Psoas muscle (tissue), 8 donors: Measurements from ENCODE around the gene EIPR1. TPM values are rescaled to one million over a fixed set of nuclear protein-coding genes. Genes with fewer than 3 reads are reported as not detected.
A peak's percentile ranks its signal among the peaks of the same experiment; 100 is the strongest.

Source experiments
- ATAC-seq, 4 donors: fragments of 200-7000 bp; cut with Tn5 transposase; one replicate each; pipeline ENCODE4 v1.9.1; 2020; ENCODE audit warnings: moderate library complexity in 3 of 4, mild to moderate bottlenecking in 2 of 4
- DNase-seq, 2 donors: peaks; one replicate each; pipeline ENCODE4 v3.0.0-alpha.2; 2020
- H3K27ac ChIP-seq: fragments of 200-600 bp; one replicate; pipeline ENCODE4 v1.8.0; 2022
- H3K27me3 ChIP-seq, 3 donors: fragments of 200-600 bp in 1 of 3; one replicate each; pipeline versions ENCODE4 v1.6.1 to v1.8.0; 2013 to 2022; ENCODE audit warnings: low read length in 2 of 3, mild to moderate bottlenecking in 2 of 3, moderate library complexity in 1 of 3; ENCODE audit not compliant: insufficient read depth in 3 of 3
- H3K36me3 ChIP-seq, 2 donors: fragments of 200-600 bp in 1 of 2; one replicate each; pipeline versions ENCODE4 v1.6.1 to v1.8.0; 2013 to 2022; ENCODE audit warnings: low read depth in 1 of 2, mild to moderate bottlenecking in 1 of 2, moderate library complexity in 1 of 2; ENCODE audit not compliant: insufficient read depth in 1 of 2
- H3K4me1 ChIP-seq: fragments of 200-600 bp; one replicate; pipeline ENCODE4 v1.8.0; 2022
- H3K4me3 ChIP-seq: fragments of 200-600 bp; one replicate; pipeline ENCODE4 v1.8.0; 2022; ENCODE audit warnings: mild to moderate bottlenecking
- H3K9me3 ChIP-seq: fragments of 200-600 bp; one replicate; pipeline ENCODE4 v1.8.0; 2022
- WGBS, 3 donors: extraction: QIAGEN DNeasy Blood & Tissue Kit; methylation state at CpG; one replicate each; pipeline versions ENCODE4 v1.1.6 to v1.1.7; 2013; 5-methylcytosine and 5-hydroxymethylcytosine counted together
- intact Hi-C, 2 donors: fragments of 100-400 bp; cut with DNase I; formaldehyde crosslinking; loops; one replicate each; pipeline versions ENCODE4 v1.11.0 to v1.14.2; 2022
- polyA plus RNA-seq, 3 donors: library from polyadenylated mRNA; stranded (reverse); fragments of 200-250 nt; gene quantifications; one replicate each; pipeline ENCODE4 v1.2.3, GENCODE V29; 2013
- total RNA-seq, 4 donors: library from RNA; stranded (reverse); fragmentation: NEBNext Ultra II Directional in 2 of 4; extraction: Animal tissue kit (Norgen Biotek cat#: 25700) in 2 of 4; gene quantifications; one replicate each; pipeline versions ENCODE4 v1.2.1 to v1.2.4, GENCODE V29; 2021 to 2023
- TF ChIP-seq, protein P1 (sequence below): fragments of 200-600 bp; IDR thresholded peaks from one replicate; pipeline ENCODE4 v1.8.0; 2022; ENCODE audit warnings: antibody characterized with exemption
- donor health status: healthy with polysubstance abuse.
- donor health status: DM: no; HTN: no; CAD: no; lungs with moderate emphysema.
- donor health status: Bipolar disorder and iron deficiency.
- donor health status: healthy.
- donor health status: DM: yes; HTN: yes; CAD: no.
- donor health status: DM: no; HTN: no; CAD: no.
- donor health status: DM: no; HTN: no; CAD: no.
- donor health status: DM: yes; HTN: yes; CAD: no.

EIPR1 gene
- total and polyA plus RNA-seq, 7 donors: 9.7 to 42.1 (median 12.5) TPM

DNA sequence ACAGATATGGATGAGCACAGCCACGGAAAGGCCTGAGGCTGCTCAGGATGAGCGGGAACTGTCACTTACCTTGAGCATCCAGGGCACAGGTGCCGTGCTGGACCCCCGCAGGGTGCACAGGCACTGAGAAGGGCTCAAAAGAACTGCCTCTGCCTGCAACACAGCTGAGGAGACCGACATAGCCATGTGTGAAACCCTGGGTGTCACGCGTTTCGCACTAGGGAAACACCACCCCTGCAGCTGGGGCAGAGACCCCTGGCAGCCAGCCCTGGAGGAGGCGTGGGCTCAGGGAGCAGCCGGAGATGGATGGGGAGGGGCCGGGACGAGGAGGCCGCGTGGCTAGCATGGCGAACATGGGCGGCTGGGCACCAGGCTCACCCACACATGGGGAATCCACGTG lies 228.9 kb downstream of the EIPR1 start:
- 41 to 67% (median 47%) methylated on average over 17 of the region's 17 CpGs for WGBS, 3 donors
- intact Hi-C loops: no loop called here
- H3K9me3 ChIP-seq: no peaks in the 10 kb centered on the region

DNA sequence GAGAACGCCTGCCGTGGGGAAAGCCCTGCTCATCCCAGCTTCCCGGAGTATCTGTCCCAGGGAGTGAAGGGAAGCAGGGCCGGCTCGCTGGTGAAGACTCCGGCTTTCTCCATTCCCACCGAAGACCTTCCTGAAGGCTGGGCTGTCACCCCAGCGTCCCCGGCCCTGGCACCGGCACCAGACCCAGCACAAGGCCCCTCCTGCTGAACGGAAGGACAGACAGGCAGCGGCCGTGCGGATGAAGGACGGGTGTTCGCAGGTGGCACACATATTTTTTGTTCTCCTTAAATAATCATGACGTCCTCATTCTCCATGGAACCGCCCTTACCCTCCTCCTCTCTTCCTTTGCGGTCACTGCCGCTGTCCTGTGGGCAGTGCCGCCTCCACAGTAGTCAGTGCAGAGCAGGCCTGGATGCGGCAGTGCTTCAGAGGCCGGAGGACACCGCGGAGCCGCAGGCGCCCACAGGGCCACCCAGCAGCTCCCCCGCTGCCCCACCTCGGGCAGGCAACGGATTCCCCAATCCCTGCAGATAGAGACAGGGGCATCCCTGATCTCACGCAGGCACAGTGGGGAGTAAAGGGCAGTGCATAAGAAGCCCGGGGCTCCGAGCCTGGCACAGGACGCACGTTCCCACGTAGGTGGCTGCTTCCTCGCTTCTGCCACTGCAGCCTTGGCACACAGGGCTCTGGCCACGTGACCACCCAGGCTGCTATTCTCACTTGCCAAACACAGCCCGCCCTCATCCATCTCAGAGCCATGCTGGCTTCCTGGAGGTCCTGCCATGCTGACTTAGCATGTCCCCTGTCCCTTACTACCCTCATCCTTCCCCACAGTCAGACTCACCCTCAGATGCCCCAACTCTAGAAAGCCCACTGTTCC lies 229.7 kb downstream of the EIPR1 start:
- Histone ChIP-seq H3K9me3 (no peaks in the 10 kb centered on the region), H3K4me3 (no peak overlapping the region), H3K4me1 (no peaks in the 10 kb centered on the region), H3K36me3 (no peaks in the 10 kb centered on the region), H3K27ac (no peak overlapping the region), H3K27me3 (no peaks in the 10 kb centered on the region)
- intact Hi-C loops: no loop called here
- ATAC-seq: peak in 1 of 4 donors; percentile 33
- TF ChIP-seq, protein P1, sequence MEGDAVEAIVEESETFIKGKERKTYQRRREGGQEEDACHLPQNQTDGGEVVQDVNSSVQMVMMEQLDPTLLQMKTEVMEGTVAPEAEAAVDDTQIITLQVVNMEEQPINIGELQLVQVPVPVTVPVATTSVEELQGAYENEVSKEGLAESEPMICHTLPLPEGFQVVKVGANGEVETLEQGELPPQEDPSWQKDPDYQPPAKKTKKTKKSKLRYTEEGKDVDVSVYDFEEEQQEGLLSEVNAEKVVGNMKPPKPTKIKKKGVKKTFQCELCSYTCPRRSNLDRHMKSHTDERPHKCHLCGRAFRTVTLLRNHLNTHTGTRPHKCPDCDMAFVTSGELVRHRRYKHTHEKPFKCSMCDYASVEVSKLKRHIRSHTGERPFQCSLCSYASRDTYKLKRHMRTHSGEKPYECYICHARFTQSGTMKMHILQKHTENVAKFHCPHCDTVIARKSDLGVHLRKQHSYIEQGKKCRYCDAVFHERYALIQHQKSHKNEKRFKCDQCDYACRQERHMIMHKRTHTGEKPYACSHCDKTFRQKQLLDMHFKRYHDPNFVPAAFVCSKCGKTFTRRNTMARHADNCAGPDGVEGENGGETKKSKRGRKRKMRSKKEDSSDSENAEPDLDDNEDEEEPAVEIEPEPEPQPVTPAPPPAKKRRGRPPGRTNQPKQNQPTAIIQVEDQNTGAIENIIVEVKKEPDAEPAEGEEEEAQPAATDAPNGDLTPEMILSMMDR: no peak
- no peak for DNase-seq
- 74 to 76% (median 75%) methylated on average over 37 to 39 of the region's 39 CpGs for WGBS, 3 donors

More for the DNA sequence above, 228.9 kb downstream of the EIPR1 start:
- Histone ChIP-seq H3K27me3 (no peaks in the 10 kb centered on the region), H3K4me1 (no peaks in the 10 kb centered on the region), H3K27ac (no peak overlapping the region), H3K4me3 (no peak overlapping the region), H3K36me3 (no peaks in the 10 kb centered on the region)
- TF ChIP-seq, protein P1: no peak
- no peak for DNase-seq
- no peak for ATAC-seq

DNA sequence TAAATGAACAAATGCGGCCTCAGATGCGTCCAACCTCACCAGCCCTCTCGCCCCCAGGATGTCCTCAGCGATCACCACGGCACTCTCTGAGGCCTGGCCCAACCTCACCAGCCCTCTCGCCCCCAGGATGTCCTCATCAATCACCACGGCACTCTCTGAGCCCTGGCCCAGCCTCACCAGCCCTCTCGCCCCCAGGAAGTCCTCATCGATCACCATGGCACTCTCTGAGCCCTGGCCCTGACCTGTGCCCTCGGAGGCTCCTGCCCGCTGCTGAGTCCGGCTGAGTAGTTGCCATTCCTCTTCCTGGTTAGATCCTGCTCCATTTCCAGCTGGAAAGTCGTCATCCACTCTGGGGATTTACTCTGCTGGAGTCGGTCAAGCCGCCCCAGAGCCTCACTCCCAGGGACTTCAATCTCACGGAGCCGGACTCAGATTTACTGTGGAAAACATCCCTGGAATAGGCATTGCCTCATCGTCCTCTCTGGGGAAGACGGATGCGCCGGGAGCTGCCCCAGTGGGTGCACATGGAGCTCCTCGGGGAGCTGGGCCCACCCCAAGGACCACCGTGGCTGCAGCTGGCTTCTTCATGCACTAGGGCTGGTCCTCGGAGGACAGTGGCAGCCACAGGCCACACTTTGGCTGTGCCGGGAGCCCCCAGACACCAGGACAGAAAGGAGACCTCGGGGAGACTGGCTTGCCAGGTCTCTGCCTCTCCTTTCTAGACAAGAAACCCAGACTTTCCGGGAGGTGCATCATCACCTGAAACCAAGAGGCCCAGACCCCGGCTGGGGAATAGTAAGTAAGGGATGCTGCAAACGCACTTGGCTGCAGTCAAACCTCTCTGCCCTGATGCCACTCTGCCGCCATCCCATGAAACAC lies 230.6 kb downstream of the EIPR1 start:
- Histone ChIP-seq H3K4me1 (no peaks in the 10 kb centered on the region), H3K9me3 (no peaks in the 10 kb centered on the region), H3K36me3 (no peaks in the 10 kb centered on the region), H3K27me3 (no peaks in the 10 kb centered on the region), H3K4me3 (no peak overlapping the region), H3K27ac (no peak overlapping the region)
- DNase-seq (no peak), ATAC-seq (no peak)
- 78 to 80% (median 79%) methylated on average over 30 of the region's 30 CpGs for WGBS, 3 donors
- intact Hi-C loops: no loop called here
- TF ChIP-seq, protein P1: no peak

DNA sequence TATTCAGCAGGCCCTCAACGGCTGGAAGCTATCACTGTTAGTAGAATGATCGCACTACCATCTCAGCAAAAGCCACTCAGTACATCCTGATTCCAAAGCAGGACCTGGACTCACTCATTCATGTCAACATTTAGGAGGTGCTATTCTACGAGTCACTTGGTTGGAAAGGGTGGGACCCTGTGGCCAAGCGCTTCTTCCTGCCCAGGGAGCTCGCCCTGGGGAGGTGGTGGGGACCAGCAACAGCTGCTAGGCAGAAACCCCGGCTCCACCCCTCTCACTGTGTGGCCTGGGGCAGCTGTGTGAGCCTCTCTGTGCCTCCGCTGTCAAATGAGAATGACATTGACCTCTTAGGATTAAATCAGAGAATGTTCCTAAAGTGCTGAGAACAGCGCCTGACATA lies 231.4 kb downstream of the EIPR1 start:
- DNase-seq (no peak), ATAC-seq (no peak)
- H3K36me3 ChIP-seq: no peaks in the 10 kb centered on the region
- TF ChIP-seq, protein P1: no peak
- no peaks in the 10 kb centered on the region for H3K4me1 ChIP-seq
- no peak overlapping the region for H3K4me3 ChIP-seq
- no peaks in the 10 kb centered on the region for H3K27me3 ChIP-seq
- WGBS, 3 donors: 70 to 79% (median 73%) methylated on average over 8 of the region's 8 CpGs
- intact Hi-C loops: no loop called here
- H3K9me3 ChIP-seq: no peaks in the 10 kb centered on the region
- H3K27ac ChIP-seq: no peak overlapping the region
